Gastroesophageal sphincter (tissue), 4 donors: ENCODE measurements around the gene RNASEH2B. TPM values are rescaled to one million over a fixed set of nuclear protein-coding genes. Genes with fewer than 3 reads are reported as not detected.

ENCODE experiments used
- ATAC-seq: fragments of 150-250 bp; one replicate; pipeline ENCODE4 v1.9.1; 2016; ENCODE audit warnings: mild to moderate bottlenecking, moderate library complexity
- H3K27ac ChIP-seq, 4 donors: fragments of 200-600 bp; sonication (generic) in 3 of 4; 1 replicate in 3 of 4; 2 replicates in 1 of 4; pipeline ENCODE4 v1.5.1; 2016 to 2019
- H3K27me3 ChIP-seq: fragments of 200-600 bp; sonication (generic); one replicate; pipeline ENCODE4 v1.5.1; 2019
- H3K36me3 ChIP-seq, 2 donors: fragments of 200-600 bp; sonication (generic); one replicate each; pipeline ENCODE4 v1.5.1; 2019; ENCODE audit warnings: control low read depth in 1 of 2
- H3K4me1 ChIP-seq, 3 donors: fragments of 200-600 bp; sonication (generic); 1 replicate in 2 of 3; 2 replicates in 1 of 3; pipeline ENCODE4 v1.5.1; 2016 to 2019; ENCODE audit warnings: control low read depth in 2 of 3
- H3K4me3 ChIP-seq, 2 donors: fragments of 200-600 bp; sonication (generic); one replicate each; pipeline ENCODE4 v1.5.1; 2019; ENCODE audit warnings: mild to moderate bottlenecking in 1 of 2, moderate library complexity in 1 of 2
- H3K9me3 ChIP-seq, 3 donors: fragments of 200-600 bp; sonication (generic); one replicate each; pipeline ENCODE4 v1.5.1; 2017 to 2019; ENCODE audit warnings: control low read depth in 2 of 3
- EP300 ChIP-seq: sonication (generic); formaldehyde crosslinking; IDR thresholded peaks from one replicate; pipeline ENCODE4 v1.6.1; 2017; ENCODE audit warnings: antibody characterized with exemption, mild to moderate bottlenecking
- POLR2A ChIP-seq, 2 donors: fragments of 450-650 bp; IDR thresholded peaks; one replicate each; pipeline ENCODE4 v1.6.1; 2017; ENCODE audit warnings: antibody characterized with exemption in 2 of 2, mild to moderate bottlenecking in 2 of 2, moderate library complexity in 1 of 2
- POLR2AphosphoS5 ChIP-seq: sonication (generic); formaldehyde crosslinking; IDR thresholded peaks from one replicate; pipeline ENCODE4 v1.6.1; 2017; ENCODE audit warnings: antibody characterized with exemption
- WGBS, 2 donors: methylation state at CpG; one replicate each; pipeline ENCODE4 v1.1.5; 2018; ENCODE audit warnings: low coverage in 1 of 2; 5-methylcytosine and 5-hydroxymethylcytosine counted together
- total RNA-seq, 4 donors: library from RNA; depleted of rRNA; stranded (reverse); fragments of >200 nt; gene quantifications; one replicate each; pipeline ENCODE4 v1.1.0, GENCODE V29; 2016
- TF ChIP-seq, protein P1 (sequence below), 4 experiments: fragments of 200-600 bp in 2 of 4; fragments of 450-650 bp in 2 of 4; sonication (generic) in 1 of 4; IDR thresholded peaks; one replicate each; pipeline ENCODE4 v1.5.1; 2017 to 2019; ENCODE audit warnings: antibody characterized with exemption in 4 of 4, mild to moderate bottlenecking in 2 of 4, moderate library complexity in 2 of 4

Gene RNASEH2B
- total RNA-seq, 4 donors from 2014 or later: 31.6 to 76.5 (median 51.6) TPM

GRCh38 chr13:50911937-50912795, 2.6 kb downstream of the RNASEH2B start:
- peaks cover 4 to 76% (median 18%) of the 10 kb centered on the region in 3 donors for H3K4me1 ChIP-seq
- ATAC-seq: peak; percentile 46
- no peaks in the 10 kb centered on the region for H3K9me3 ChIP-seq
- peak overlapping the region in 3 of 4 donors; percentile 93 to 97 (median 94) for H3K27ac ChIP-seq
- WGBS, 2 donors: 29 to 38% methylated on average over 8 of the region's 9 CpGs
- no peaks in the 10 kb centered on the region for H3K27me3 ChIP-seq
- no peak for TF ChIP-seq POLR2A (IDR thresholded peaks at IDR 0.05)
- TF ChIP-seq, protein P1, sequence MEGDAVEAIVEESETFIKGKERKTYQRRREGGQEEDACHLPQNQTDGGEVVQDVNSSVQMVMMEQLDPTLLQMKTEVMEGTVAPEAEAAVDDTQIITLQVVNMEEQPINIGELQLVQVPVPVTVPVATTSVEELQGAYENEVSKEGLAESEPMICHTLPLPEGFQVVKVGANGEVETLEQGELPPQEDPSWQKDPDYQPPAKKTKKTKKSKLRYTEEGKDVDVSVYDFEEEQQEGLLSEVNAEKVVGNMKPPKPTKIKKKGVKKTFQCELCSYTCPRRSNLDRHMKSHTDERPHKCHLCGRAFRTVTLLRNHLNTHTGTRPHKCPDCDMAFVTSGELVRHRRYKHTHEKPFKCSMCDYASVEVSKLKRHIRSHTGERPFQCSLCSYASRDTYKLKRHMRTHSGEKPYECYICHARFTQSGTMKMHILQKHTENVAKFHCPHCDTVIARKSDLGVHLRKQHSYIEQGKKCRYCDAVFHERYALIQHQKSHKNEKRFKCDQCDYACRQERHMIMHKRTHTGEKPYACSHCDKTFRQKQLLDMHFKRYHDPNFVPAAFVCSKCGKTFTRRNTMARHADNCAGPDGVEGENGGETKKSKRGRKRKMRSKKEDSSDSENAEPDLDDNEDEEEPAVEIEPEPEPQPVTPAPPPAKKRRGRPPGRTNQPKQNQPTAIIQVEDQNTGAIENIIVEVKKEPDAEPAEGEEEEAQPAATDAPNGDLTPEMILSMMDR (IDR thresholded peaks at IDR 0.05): peak; percentile 73 to 91 (median 86)
- no peak for TF ChIP-seq POLR2AphosphoS5
- TF ChIP-seq EP300: no peak
- H3K36me3 ChIP-seq: no peaks in the 10 kb centered on the region
- no peak overlapping the region for H3K4me3 ChIP-seq

GRCh38 chr13:50912851-50913250, 3.3 kb downstream of the RNASEH2B start:
- Histone ChIP-seq H3K4me1 (peaks cover 4 to 83% (median 23%) of the 10 kb centered on the region in 3 donors), H3K27me3 (no peaks in the 10 kb centered on the region), H3K4me3 (no peak overlapping the region), H3K9me3 (no peaks in the 10 kb centered on the region), H3K36me3 (no peaks in the 10 kb centered on the region), H3K27ac (peak overlapping the region in 3 of 4 donors; percentile 46 to 94 (median 51))
- ATAC-seq: no peak
- 5 to 34% methylated on average over 2 of the region's 2 CpGs for WGBS, 2 donors
- TF ChIP-seq, protein P1 (IDR thresholded peaks at IDR 0.05): no peak
- TF ChIP-seq EP300 (no peak), POLR2AphosphoS5 (no peak), POLR2A (IDR thresholded peaks at IDR 0.05) (no peak)

DNA sequence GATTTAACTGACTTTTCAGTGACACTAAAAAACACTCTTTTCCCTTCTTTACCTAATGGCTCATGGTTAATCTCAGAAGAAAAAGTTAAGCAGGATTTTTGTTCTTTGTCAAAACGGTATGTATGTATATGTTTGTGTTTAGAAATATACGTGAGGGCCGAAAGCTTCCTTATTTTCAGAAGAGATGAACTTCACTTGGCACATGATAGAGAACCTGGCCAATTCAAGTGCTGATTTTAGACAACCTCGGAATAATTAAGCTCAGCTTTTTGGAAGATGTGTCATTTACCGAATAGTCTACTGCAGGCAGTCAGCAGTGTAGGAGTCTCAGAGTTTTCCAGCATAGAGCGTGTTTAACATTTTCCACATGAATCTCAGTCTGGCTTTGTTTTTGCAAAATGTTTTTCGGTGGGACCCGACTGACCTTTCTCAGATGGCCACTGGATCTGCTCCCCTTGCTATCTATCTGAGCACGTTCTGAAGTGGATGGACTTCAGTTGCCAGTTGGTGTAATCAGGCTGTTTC, 4.6 kb downstream of the RNASEH2B start:
- no peak for ATAC-seq
- 15 to 47% methylated on average over 9 of the region's 9 CpGs for WGBS, 2 donors
- Histone ChIP-seq H3K4me3 (no peak overlapping the region), H3K4me1 (peaks cover 11 to 87% (median 30%) of the 10 kb centered on the region in 3 donors), H3K9me3 (no peaks in the 10 kb centered on the region), H3K27me3 (no peaks in the 10 kb centered on the region), H3K36me3 (no peaks in the 10 kb centered on the region), H3K27ac (peak overlapping the region in 3 of 4 donors; percentile 27 to 94 (median 55))
- no peak for TF ChIP-seq POLR2AphosphoS5
- no peak for TF ChIP-seq POLR2A (IDR thresholded peaks at IDR 0.05)

GRCh38 chr13:50914848-50915247, 5.3 kb downstream of the RNASEH2B start:
- Histone ChIP-seq H3K27ac (peak overlapping the region in 3 of 4 donors; percentile 27 to 94 (median 55)), H3K27me3 (no peaks in the 10 kb centered on the region), H3K36me3 (no peaks in the 10 kb centered on the region), H3K9me3 (no peaks in the 10 kb centered on the region), H3K4me3 (no peak overlapping the region), H3K4me1 (peaks cover 11 to 91% (median 33%) of the 10 kb centered on the region in 3 donors)
- ATAC-seq: no peak
- WGBS, 2 donors: 26 to 27% methylated on average over 1 of the region's 1 CpG
- TF ChIP-seq POLR2A (IDR thresholded peaks at IDR 0.05) (no peak), POLR2AphosphoS5 (no peak), EP300 (no peak)
- TF ChIP-seq, protein P1 (IDR thresholded peaks at IDR 0.05): no peak

DNA sequence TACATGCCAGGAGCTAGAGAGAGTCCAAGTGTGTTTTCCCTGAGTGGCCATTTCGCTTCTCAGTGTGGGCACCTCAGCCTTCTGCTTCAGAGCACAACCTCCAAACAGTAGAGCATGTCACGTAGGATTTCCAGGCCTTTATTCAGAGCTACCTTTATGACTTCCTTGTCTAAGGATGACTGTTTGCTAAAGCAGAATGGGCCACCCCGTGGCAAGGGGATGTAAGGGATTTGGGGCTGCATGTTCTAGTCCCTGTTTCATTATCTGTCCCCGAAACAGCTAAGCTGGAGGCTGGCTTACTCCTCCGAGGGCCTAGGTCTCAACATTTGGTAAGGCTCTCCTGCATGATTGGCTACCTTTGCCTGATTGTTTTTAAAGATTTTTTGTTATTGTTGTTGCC, 6.0 kb downstream of the RNASEH2B start:
- TF ChIP-seq POLR2A (IDR thresholded peaks at IDR 0.05) (no peak), EP300 (no peak), POLR2AphosphoS5 (no peak)
- TF ChIP-seq, protein P1 (IDR thresholded peaks at IDR 0.05): no peak
- no peaks in the 10 kb centered on the region for H3K27me3 ChIP-seq
- ATAC-seq: no peak
- 81% methylated on average over 3 of the region's 5 CpGs for WGBS, 2 donors
- peaks cover 11 to 94% (median 34%) of the 10 kb centered on the region in 3 donors for H3K4me1 ChIP-seq
- no peak overlapping the region for H3K4me3 ChIP-seq
- H3K36me3 ChIP-seq: no peaks in the 10 kb centered on the region
- H3K9me3 ChIP-seq: no peaks in the 10 kb centered on the region
- peak overlapping the region in 3 of 4 donors; percentile 27 to 94 (median 55) for H3K27ac ChIP-seq
